HG03354 (cell line): Measurements from ENCODE around the gene PLAC8.
"Not testable (repeated sequence)": the region's sequence is repeated elsewhere in the genome, so short reads cannot be mapped to it uniquely, and the experiment has no call there.

Experiments used
- ATAC-seq: cut with Tn5 transposase; IDR thresholded peaks from one replicate; pipeline ENCODE4 v1.9.1; 2021; ENCODE audit warnings: mild to moderate bottlenecking; ENCODE audit not compliant: unreplicated experiment, poor library complexity, severe bottlenecking

The PLAC8 gene

GRCh38 chr4:83075311-83076095 is 39.0 kb downstream of the PLAC8 start:
- no peak for ATAC-seq

- not testable (repeated sequence) for ATAC-seq
Measured at GRCh38 chr4:83074783-83075182, 39.7 kb downstream of the PLAC8 start.

GRCh38 chr4:83074086-83074704 is 40.3 kb downstream of the PLAC8 start:
- peak; percentile 90 for ATAC-seq

DNA sequence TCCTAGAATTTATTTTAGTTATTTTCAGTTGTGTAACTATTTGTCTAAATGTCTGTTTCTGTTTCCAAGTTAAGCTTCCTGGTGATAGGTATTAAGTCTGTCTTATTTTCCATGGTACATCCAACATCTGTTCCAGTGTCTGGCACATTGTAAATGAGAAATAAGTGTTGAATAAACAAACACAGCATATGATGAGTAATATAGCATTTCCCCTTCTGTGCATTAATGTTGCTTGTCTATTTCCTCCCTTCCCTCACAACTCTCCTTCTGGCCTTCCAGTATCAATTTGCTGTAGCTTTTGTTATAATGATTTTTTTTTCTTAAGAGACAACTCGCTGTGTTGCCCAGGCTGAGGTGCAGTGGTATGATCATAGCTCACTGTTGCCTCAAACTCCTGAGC is 43.4 kb downstream of the PLAC8 start:
- ATAC-seq, result no peak

- ATAC-seq, result no peak
Measured at GRCh38 chr4:83067058-83067639, 47.4 kb downstream of the PLAC8 start.

GRCh38 chr4:83065266-83065665 is 49.3 kb downstream of the PLAC8 start:
- no peak for ATAC-seq

DNA sequence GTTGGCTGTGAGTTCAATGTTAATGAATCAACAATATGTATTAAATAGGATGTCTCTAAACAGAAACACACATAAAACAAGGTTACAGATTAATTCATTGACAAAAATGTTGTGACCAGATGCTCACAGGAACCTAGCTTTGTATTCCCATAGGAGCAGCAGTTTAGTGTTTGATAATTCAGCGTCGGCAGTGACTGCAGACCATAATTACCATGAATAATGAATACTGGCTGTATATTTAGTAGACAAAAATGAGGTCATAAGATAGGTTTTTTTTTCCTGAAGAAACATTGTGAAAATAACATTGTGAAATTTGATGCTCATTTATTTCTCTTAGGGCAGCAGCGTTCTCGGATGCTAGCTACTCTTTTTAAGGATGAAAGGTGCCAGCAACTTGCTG is 51.8 kb downstream of the PLAC8 start:
- no peak for ATAC-seq

DNA sequence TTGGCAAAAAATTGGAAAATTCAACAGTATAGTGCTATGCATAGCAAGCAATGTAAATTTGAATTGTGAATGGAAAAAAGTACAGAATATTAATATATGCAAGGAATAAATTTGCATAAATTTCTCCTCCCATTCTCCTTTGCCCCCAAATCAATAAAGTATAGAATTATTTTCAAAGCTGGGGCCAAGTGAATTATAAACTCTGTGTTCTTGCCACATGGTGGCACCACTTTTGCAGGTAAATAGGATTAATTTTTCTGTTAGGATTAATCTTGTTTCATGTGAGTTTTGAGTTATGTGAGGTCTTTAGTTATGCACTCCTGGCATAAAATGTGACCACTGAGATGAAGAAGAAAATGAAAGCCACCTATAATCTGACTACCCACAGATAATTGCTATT is 59.6 kb downstream of the PLAC8 start:
- ATAC-seq, result no peak

GRCh38 chr4:83048781-83049180 is 65.7 kb downstream of the PLAC8 start:
- not testable (repeated sequence) for ATAC-seq

DNA sequence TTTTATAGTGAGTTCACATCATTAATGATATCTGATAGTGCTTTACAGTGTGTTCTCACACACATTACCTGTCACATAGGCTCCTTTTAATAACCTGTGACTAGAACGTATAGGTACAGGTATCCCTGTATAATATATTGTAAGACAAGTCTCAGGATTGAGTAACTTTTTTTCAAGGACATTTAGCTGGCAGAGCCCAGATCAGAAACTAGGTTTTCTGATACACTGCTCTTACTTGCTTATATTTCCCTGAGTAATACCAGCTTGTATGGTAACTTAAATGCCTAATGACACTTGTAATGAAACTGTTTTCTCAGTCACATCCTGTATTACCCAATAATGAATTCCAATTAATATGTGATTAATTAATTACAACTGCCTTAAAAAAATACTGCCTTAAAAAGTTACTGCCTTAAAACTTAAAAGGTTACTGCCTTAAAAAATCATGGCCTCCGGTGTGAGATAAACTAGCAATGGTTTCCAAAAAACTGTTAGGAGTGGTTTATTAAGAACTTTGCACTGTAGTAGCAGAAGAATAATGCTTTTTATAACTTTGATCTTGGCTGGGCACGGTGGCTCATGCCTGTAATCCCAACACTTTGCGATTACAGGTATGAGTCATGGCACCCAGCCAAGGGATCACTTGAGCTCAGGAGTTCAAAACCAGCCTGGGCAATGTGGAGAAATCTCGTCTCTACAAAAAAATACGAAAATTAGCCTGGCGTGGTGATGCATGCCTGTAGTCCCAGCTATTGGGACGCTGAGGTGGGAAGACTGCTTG is 67.6 kb downstream of the PLAC8 start:
- ATAC-seq, result no peak

DNA sequence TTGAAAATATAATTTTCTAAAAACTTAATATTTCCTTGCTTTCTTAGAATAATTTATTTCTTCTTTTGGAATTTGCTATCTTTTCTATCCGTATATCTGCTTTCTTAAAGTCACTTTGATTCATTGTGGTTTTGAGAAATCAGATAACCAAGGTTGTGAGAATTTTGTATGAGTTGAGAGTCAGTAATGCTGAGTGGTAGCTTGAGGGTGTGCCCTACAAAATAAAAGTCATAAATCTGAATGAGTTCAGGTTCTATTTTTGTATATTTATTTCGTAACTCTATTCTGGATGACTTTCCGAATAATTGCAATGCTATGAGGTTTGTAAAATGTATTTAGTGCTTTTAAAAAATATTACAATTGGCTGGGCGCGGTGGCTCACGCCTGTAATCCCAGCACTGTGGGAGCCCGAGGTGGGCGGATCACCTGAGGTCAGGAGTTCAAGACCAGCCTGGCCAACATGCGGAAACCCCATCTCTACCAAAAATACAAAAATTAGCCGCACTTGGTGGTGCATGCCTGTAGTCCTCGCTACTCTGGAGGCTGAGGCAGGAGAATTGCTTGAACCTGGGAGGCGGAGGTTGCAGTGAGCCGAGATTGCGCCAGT is 70.6 kb downstream of the PLAC8 start:
- no peak for ATAC-seq

- not testable (repeated sequence) for ATAC-seq
Measured at GRCh38 chr4:83043157-83043556, 71.4 kb downstream of the PLAC8 start.

DNA sequence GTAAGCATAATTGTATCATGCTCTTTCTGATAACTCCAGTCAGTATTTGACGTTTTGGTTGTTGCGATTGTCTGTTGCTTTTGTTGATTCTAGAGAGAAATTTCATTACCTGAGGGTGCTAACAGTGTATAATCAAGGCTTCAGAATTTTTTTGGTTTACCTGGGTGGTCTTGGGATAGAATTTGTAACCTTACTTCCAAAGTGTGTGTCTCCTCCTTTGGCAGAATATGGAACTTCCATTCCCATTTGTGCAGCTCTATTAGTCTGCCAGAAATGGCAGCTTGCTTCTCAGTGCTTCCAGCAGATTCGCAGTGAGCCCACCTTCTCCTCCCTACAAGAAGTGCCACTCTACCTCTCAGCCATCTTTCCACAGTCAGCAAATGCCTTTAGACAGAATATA is 74.3 kb downstream of the PLAC8 start:
- ATAC-seq, result no peak
